ENCODE results near the gene EEF2KMT.
"Not testable (repeated sequence)": the region's sequence is repeated elsewhere in the genome, so short reads cannot be mapped to it uniquely, and the experiment has no call there.

GRCh38 chr16:5093081-5093480, 4.5 kb downstream of the EEF2KMT start:
- TF ChIP-seq POLR2A, SPI1, POLR2AphosphoS5, POU2F2 (IDR thresholded peaks at IDR 0.05; ENCODE audit: low read depth, low read length): not testable (repeated sequence)

Measured in GM12891 (cell line).